ENCODE data around the gene RTF1. TPM values are rescaled to one million over a fixed set of nuclear protein-coding genes. Genes with fewer than 3 reads are reported as not detected.
A peak's percentile ranks its signal among the peaks of the same experiment; 100 is the strongest.

The RTF1 gene
- total and polyA plus RNA-seq, 2 donors (not counting 1 experiment from before 2014, with no cell fraction given), result 11.9 to 39.4 TPM

GRCh38 chr15:41510728-41511127 is 93.8 kb downstream of the RTF1 start:
- ATAC-seq (ENCODE audit: low read depth) (no peak), DNase-seq (no peak)
- ChIA-PET CTCF (interaction anchor here (1.3 kb wide), 1 partner anchor 45 kb away, joined by 3 read pairs; no protein-coding TSS in a partner anchor), POLR2A (no interaction called here)
- Mint-ChIP-seq H3K4me1 (peaks cover 27% of the 10 kb centered on the region), H3K27me3 (peaks cover 6% of the 10 kb centered on the region), H3K27ac (no peak overlapping the region), H3K9me3 (ENCODE audit: insufficient read depth) (no peaks in the 10 kb centered on the region), H3K4me3 (peak overlapping the region; percentile 45)
- Histone ChIP-seq H3K4me3 (ENCODE audit: control extremely low read depth in 1 of 5, extremely low read depth in 1 of 5, insufficient read depth in 1 of 5, low read depth in 2 of 5, low read length in 4 of 5) (no peak overlapping the region), H3K4me2 (replicated peaks; ENCODE audit: low read depth, low read length, poor library complexity, severe bottlenecking) (no peak overlapping the region), H3K27me3 (replicated peaks in 1 of 4; ENCODE audit: control extremely low read depth in 1 of 4, control insufficient read depth in 3 of 4, insufficient read depth in 4 of 4, low read length in 3 of 4) (peaks cover 0 to 27% (median 11%) of the 10 kb centered on the region in 4 experiments), H3K27ac (ENCODE audit: low read length in 2 of 2) (no peak overlapping the region), H3K9ac (ENCODE audit: low read length) (no peak overlapping the region), H2AFZ (ENCODE audit: insufficient read depth, low read depth, low read length, poor library complexity, severe bottlenecking) (no peak overlapping the region), H3K4me1 (ENCODE audit: control insufficient read depth in 2 of 2, insufficient read depth in 2 of 2, low read length in 2 of 2) (peaks cover 30% of the 10 kb centered on the region in 2 donors), H3K9me3 (ENCODE audit: control extremely low read depth in 1 of 3, control insufficient read depth in 2 of 3, insufficient read depth in 1 of 3, low read length in 2 of 3) (peaks cover 0 to 11% (median 0%) of the 10 kb centered on the region in 3 donors), H3K79me2 (ENCODE audit: control insufficient read depth, insufficient read depth, low read length) (no peaks in the 10 kb centered on the region), H3K36me3 (replicated peaks in 1 of 2; ENCODE audit: control extremely low read depth in 1 of 2, control insufficient read depth in 1 of 2, extremely low read depth in 1 of 2, insufficient read depth in 2 of 2, low read length in 1 of 2) (no peaks in the 10 kb centered on the region), H4K20me1 (ENCODE audit: control insufficient read depth, insufficient read depth, low read length, poor library complexity, severe bottlenecking) (peaks cover 4% of the 10 kb centered on the region)
- TF ChIP-seq CTCF (IDR thresholded peaks at IDR 0.05) (no peak), EZH2 (IDR thresholded peaks at IDR 0.05; ENCODE audit: borderline replicate concordance, insufficient read depth, low read depth, low read length, poor library complexity, severe bottlenecking) (no peak)
- intact Hi-C loops (cut with micrococcal nuclease), result loop anchor here (5.0 kb wide), 1 partner anchor 93 kb away; the partner anchor contains the start of gene RTF1
- 84% methylated on average over 4 of the region's 7 CpGs for WGBS (ENCODE audit: insufficient coverage)

DNA sequence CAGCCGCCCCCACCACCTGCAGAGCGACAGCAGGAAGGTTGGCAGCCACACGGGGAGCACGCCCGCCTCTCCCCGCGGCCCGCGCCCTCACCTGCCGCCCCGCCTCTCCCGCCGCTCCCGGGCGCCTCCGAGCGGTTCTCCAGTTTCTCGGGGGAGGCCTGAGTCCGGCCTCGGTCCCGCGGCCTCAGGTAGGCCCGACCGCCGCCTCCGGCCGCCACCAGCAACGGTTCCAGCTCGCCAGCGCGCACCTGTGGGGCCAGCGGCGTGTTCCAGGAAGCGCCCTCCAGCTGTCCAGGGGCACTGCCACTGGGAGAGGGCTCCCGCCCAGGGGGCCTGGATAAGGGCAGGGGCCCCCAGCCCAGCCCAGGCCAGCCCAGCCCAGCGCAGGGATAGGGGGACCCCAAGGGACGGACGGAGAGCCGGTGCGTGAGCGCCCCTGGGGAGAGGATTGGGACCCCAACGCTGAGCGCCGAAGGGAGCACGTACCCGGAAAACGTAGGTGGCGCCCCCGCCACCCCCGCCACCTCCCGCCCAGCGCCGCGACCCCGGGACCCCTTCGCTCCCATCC is 94.5 kb downstream of the RTF1 start:
- H3K4me2 ChIP-seq (replicated peaks; ENCODE audit: low read depth, low read length, poor library complexity, severe bottlenecking), result peak overlapping the region; percentile 99
- no peaks in the 10 kb centered on the region for H3K79me2 ChIP-seq (ENCODE audit: control insufficient read depth, insufficient read depth, low read length)
- 7% methylated on average over 55 of the region's 56 CpGs for WGBS (ENCODE audit: insufficient coverage)
- DNase-seq, result no peak
- H3K9ac ChIP-seq (ENCODE audit: low read length), result peak overlapping the region; percentile 74
- peaks cover 0 to 11% (median 0%) of the 10 kb centered on the region in 3 donors for H3K9me3 ChIP-seq (ENCODE audit: control extremely low read depth in 1 of 3, control insufficient read depth in 2 of 3, insufficient read depth in 1 of 3, low read length in 2 of 3)
- H3K36me3 ChIP-seq (replicated peaks in 1 of 2; ENCODE audit: control extremely low read depth in 1 of 2, control insufficient read depth in 1 of 2, extremely low read depth in 1 of 2, insufficient read depth in 2 of 2, low read length in 1 of 2), result no peaks in the 10 kb centered on the region
- Mint-ChIP-seq H3K27ac (no peak overlapping the region), H3K4me1 (peaks cover 27% of the 10 kb centered on the region), H3K27me3 (peaks cover 6% of the 10 kb centered on the region), H3K9me3 (ENCODE audit: insufficient read depth) (no peaks in the 10 kb centered on the region), H3K4me3 (no peak overlapping the region)
- H4K20me1 ChIP-seq (ENCODE audit: control insufficient read depth, insufficient read depth, low read length, poor library complexity, severe bottlenecking), result peaks cover 4% of the 10 kb centered on the region
- peak overlapping the region in 2 of 5 experiments; percentile 51 to 76 for H3K4me3 ChIP-seq (ENCODE audit: control extremely low read depth in 1 of 5, extremely low read depth in 1 of 5, insufficient read depth in 1 of 5, low read depth in 2 of 5, low read length in 4 of 5)
- intact Hi-C loops (cut with micrococcal nuclease), result loop anchor here (5.0 kb wide), 1 partner anchor 94 kb away; the partner anchor contains the start of gene RTF1
- peak overlapping the region; percentile 76 for H2AFZ ChIP-seq (ENCODE audit: insufficient read depth, low read depth, low read length, poor library complexity, severe bottlenecking)
- ChIA-PET POLR2A (no interaction called here), CTCF (interaction anchor here (1.3 kb wide), 1 partner anchor 46 kb away, joined by 3 read pairs; no protein-coding TSS in a partner anchor)
- H3K27ac ChIP-seq (ENCODE audit: low read length in 2 of 2), result no peak overlapping the region
- TF ChIP-seq CTCF (IDR thresholded peaks at IDR 0.05) (no peak), EZH2 (IDR thresholded peaks at IDR 0.05; ENCODE audit: borderline replicate concordance, insufficient read depth, low read depth, low read length, poor library complexity, severe bottlenecking) (no peak)
- ATAC-seq (ENCODE audit: low read depth), result no peak
- peaks cover 0 to 27% (median 11%) of the 10 kb centered on the region in 4 experiments for H3K27me3 ChIP-seq (replicated peaks in 1 of 4; ENCODE audit: control extremely low read depth in 1 of 4, control insufficient read depth in 3 of 4, insufficient read depth in 4 of 4, low read length in 3 of 4)
- peaks cover 30% of the 10 kb centered on the region in 2 donors for H3K4me1 ChIP-seq (ENCODE audit: control insufficient read depth in 2 of 2, insufficient read depth in 2 of 2, low read length in 2 of 2)
